WI38 (cell line): Measurements from ENCODE around the gene HBS1L.

Experiments
- H3K4me3 ChIP-seq: 2 replicates; pipeline ENCODE4 v1.5.1; 2011; ENCODE audit warnings: low read depth, mild to moderate bottlenecking, control low read depth, low read length
- TF ChIP-seq, protein P1 (sequence below): IDR thresholded peaks from 2 replicates; pipeline ENCODE4 v1.5.1; 2012; ENCODE audit warnings: low read depth, mild to moderate bottlenecking, control low read depth, low read length

Gene HBS1L

DNA sequence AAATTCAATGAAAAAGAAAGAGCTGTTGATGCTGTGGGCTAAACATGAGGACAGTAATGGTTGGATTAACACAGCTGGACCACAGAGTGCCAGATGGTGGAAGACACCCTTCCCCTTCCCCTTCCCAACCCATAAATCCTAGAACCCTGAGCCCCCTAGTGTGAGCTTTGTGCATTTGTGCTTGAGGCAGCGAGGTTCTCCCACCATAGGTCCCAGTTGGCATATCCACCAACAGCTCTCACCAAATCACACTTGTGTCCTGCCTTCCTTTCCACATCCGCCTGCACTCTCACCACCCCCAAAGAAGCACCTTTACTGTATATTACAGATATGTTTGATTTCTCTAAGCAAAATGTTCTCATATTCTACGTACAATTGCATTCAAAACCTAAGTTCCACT, 32.8 kb upstream of the HBS1L start:
- TF ChIP-seq, protein P1, sequence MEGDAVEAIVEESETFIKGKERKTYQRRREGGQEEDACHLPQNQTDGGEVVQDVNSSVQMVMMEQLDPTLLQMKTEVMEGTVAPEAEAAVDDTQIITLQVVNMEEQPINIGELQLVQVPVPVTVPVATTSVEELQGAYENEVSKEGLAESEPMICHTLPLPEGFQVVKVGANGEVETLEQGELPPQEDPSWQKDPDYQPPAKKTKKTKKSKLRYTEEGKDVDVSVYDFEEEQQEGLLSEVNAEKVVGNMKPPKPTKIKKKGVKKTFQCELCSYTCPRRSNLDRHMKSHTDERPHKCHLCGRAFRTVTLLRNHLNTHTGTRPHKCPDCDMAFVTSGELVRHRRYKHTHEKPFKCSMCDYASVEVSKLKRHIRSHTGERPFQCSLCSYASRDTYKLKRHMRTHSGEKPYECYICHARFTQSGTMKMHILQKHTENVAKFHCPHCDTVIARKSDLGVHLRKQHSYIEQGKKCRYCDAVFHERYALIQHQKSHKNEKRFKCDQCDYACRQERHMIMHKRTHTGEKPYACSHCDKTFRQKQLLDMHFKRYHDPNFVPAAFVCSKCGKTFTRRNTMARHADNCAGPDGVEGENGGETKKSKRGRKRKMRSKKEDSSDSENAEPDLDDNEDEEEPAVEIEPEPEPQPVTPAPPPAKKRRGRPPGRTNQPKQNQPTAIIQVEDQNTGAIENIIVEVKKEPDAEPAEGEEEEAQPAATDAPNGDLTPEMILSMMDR, result no peak
- H3K4me3 ChIP-seq, result no peak overlapping the region

DNA sequence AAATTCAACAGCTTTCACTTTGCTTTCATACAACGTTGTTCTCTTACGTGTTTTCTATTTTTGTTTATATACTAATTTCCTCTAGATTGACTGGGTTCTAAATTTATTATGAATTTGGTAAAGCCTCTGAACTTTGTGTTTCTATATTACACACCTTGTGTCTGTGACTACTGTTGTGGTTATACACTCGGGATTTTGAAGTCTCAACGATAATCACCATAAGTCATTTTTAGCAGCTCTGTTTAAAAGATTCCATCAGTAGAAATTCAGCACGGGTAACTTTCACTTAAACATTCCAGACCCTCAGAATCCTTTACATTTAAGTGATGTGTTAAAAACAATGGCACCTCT, 31.8 kb upstream of the HBS1L start:
- peak overlapping the region; percentile 34 for H3K4me3 ChIP-seq
- TF ChIP-seq, protein P1, result no peak

DNA sequence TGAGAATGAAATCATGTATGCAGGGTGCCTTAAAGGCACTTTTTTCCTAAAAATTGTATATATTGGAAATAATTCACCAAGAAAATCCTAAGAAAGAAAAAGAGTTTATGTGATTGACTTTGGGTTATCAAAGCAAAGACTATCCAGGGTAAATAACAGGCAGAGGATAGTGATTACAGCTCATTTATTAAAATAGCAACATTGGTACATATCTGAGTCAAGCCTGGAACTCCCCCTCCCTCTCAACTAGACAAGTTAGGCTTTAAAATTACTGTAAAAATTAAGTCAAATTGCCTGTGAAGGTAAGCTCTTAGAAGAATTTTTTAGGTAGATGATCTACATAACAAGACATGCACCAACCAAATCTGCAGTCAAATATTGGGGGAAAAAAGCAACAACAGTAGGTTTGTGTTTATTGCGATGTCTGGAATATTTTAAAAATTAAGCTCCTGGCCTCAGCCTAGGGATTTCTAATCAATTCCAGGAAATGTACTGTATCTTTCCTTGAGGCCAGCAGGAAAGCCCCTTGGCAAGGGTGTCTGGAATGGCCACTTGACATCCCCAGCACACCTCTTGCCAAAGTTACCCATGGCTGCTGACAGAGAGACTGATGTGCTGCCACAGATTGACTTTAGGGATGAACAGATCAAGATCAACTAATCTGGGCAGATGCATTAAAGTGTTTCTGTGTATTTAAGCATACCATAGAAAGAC, 31.2 kb upstream of the HBS1L start:
- peak overlapping the region; percentile 34 for H3K4me3 ChIP-seq
- TF ChIP-seq, protein P1, result no peak

DNA sequence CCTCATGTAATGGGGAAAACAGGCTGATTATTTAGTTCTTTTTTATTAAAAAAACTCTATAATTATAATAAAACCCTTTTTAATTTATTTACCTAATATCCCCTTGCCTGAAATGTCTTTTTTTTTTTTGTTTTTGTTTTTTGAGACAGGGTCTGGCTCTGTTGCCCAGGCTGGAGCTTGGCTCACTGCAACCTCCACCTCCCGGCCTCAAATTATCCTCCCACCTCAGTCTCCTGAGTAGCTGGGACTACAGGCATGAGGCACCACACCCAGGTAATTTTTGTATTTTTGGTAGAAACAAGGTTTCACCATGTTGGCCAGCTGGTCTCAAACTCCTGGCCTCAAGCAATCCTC, 30.3 kb upstream of the HBS1L start:
- no peak overlapping the region for H3K4me3 ChIP-seq
- TF ChIP-seq, protein P1, result no peak

DNA sequence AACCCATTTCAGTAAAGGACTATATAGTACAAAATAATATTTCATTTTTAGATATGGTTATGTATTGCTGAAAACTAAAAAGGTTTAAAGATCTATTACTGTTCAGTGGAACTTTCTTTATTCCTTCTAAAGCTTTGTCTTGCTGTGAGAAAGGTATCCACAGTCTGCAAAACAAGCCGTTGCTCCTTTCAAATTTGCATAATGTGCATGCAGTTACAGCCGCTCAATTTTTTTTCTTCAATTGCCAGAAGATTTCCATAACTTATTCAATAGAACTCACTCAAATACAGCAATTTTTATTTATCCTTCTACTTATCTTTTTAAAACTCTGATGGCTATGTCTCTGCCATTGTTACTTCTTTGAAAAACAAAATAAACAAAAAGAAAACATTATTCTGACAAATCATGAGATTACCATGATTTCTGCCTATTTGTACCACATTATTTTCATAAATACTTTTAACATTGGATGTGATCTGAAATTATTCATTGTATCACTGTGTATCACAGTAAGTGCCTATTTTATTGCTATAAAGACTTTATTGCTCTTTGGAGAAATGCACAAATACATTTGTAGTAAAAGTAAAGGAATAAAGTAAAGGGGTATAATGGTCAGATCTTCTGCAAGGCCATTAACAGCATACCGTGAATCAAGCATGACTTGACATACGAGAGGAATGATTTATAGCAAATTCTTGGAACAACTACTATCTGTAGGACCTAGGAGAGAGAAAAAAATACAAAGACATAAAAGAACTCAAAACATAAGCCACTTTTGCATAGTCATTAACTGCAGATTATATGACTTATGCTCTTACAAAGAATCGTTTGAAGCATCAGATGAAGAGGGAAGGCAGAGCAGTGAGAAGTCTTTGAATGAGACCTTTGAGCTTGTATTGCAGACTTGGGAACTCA, 29.6 kb upstream of the HBS1L start:
- no peak overlapping the region for H3K4me3 ChIP-seq
- TF ChIP-seq, protein P1, result no peak

DNA sequence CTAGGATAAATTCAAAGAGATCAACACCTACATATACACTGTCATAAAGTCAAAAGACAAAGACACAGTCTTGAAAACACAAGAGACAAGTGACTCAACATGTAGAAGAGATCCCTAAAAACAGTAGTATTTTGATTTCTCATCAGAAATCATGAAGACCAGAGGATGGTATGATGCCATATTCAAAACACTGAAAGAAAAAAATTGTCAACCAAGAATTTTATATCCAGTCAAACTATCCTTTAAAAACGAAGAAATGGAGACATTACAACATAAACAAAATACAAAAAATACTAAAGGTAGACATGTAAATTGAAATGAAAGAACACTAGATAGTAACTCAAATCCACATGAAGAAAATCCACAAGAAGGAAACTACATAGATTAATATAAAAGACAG, 27.3 kb upstream of the HBS1L start:
- TF ChIP-seq, protein P1, result no peak
- no peak overlapping the region for H3K4me3 ChIP-seq

DNA sequence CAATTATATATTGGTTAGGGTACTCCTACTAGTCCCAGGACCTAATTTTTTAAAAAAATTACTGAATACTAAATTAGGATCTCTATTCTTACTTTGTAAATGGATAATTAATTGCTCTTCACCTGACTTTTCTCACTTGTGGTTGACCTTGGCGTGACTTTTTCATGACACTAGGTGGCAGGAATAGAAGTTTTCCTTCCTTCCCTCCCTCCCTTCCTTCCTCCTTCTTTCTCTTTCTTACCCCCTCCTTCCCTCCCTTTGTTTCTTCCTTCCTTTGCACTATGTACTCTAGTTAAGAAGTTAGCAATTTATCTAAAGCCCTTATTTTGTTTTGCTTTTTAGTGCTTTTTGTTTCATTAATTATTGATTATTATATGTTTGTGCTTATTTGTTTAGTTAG, 20.4 kb upstream of the HBS1L start:
- TF ChIP-seq, protein P1, result no peak

More for the DNA sequence above, 20.4 kb upstream of the HBS1L start:
- no peak overlapping the region for H3K4me3 ChIP-seq
